Measurements from ENCODE around the gene PHLDA3.
"Not testable (repeated sequence)": the region's sequence is repeated elsewhere in the genome, so short reads cannot be mapped to it uniquely, and the experiment has no call there.

The PHLDA3 gene

DNA sequence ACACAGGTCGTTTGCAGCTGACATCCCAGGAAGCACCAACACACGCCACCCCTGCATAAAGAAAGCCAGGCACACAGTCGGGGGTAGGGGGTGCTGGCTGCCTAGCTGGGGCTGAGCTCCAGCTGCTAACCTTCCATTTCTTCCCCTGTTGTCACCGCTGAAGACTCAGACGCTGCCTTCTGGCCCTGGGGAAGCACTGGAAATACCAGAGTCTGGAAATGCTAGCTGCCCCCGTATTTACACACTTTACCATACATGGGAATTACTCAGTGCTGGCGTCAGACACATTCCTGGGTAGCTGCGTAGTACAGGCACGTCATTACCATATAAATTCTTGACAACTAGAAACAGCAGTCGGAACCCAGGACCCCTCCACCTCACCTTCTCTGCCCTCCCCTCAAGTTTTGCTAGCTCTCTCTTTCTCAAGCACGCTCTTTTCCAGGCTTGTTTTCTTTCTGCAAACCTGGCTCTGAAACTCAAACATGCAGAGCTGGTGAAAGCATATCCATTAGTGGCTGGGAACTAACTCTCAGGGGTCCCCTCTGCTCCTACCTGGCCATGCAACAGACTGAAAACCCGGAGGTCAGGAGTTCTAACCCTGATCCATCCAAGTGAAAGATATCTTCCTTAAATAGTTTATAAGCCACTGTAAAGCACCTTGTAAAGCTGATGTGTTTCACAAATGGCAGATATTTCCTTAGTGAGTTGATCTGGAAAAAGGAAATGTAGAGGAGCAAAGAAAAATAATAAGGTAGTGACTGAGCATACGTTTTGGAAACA, 34.6 kb upstream of the PHLDA3 start:
- no peak for DNase-seq (ENCODE audit: low read depth in 3 of 3)

DNA sequence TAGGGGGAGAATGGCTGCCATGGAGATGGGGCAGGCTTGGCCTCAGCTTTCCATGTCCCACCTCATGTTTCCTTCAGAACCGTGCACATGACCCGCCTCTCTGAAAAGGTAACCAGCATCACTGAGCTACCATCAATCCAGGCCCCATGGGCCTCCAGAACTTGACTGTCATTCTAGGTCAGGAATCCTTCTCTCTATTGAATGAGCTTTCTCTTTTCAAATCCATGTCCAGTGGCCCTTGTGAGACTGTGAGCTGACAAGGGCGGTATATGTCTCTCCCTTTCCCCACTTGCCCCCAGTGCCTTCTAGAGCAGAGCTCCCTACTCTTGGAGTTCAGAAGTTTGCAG, 33.5 kb upstream of the PHLDA3 start:
- DNase-seq (ENCODE audit: low read depth in 3 of 3) = no peak

DNA sequence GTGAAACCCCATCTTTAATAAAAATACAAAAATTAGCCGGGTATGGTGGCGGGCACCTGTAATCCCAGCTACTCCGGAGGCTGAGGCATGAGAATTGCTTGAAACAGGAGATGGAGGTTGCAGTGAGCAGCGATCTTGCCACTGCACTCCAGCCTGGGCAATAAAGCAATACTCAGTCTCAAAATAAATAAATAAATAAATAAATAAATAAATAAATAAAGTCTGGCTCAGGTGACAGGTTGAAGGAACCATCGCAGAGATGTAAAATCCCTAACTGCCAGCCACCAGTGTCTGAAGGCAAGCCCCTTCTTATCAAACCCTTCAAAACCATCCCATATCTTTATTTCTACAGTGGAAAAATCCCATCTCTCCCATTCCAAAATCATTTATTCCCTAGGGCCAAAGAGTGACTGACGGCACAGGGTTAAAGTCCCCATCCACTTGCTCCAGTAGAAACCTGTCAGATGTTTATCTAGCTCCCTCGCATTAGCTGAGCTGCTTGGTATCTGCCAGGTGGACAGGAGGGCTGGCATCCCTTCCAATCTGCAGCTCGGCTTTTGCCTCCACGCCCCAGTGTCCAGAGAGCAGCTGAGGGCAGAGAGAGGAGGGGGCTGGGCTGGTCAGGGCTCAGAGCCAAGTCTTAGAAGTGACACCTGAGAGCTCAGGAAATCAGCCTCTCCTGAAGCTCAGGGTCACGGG, 33.0 kb upstream of the PHLDA3 start:
- DNase-seq (ENCODE audit: low read depth in 3 of 3) = no peak

GRCh38 chr1:201501144-201501543, 32.2 kb upstream of the PHLDA3 start:
- no peak for DNase-seq (ENCODE audit: low read depth in 3 of 3)

GRCh38 chr1:201500670-201501120, 31.7 kb upstream of the PHLDA3 start:
- no peak for DNase-seq (ENCODE audit: low read depth in 3 of 3)

- DNase-seq (ENCODE audit: low read depth in 3 of 3) = no peak
These were observed 31.0 kb upstream of the PHLDA3 start for GRCh38 chr1:201499795-201500669.

- no peak for DNase-seq (ENCODE audit: low read depth in 3 of 3)
These were observed 30.2 kb upstream of the PHLDA3 start for GRCh38 chr1:201499191-201499590.

DNA sequence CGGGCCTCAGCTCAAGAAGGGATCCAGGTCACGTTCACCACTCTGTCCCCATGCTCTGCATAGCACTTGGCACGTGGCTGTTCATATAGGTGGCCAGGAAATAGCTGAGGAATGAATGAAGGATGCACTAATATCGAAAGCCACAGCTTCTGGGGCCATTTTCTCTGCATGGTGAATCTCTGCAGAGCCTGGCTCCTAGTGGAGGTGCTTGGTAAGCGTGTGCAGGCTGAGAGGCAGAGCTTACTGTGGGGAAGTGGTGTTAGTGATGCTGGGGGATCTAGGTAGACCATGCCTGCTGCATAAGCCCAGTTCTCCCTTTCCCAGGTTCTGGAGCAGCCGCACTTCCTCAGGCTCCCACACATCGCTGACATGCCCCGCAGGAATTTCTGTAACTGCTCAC, 29.6 kb upstream of the PHLDA3 start:
- DNase-seq (ENCODE audit: low read depth in 3 of 3) = no peak

DNA sequence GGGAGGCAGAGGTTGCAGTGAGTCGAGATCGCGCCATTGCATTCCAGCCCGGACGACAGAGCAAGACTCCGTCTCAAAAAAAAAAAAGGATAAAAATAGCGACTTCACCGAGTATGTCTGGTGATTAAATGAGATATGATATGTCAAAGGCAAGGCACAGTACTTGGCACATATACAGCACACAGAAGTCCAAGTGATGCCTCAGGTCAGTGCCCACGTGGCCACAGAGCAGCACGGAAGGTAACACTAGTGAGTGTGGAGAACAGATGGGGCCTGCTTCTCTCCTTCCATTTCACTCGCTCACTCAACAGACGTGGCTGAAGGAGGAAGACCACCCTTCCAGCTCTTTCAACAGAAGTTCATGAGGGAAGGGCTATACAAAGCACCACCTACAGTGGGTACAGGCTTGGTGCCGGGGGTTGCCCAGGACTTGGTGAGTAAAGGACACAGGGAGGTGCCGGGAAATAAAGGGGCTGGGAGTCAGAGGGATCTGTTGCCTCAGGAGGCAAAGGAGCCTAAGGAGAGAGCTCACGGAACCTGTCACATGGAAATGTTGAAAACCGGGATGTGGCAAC, 29.0 kb upstream of the PHLDA3 start:
- DNase-seq (ENCODE audit: low read depth in 3 of 3) = no peak

DNA sequence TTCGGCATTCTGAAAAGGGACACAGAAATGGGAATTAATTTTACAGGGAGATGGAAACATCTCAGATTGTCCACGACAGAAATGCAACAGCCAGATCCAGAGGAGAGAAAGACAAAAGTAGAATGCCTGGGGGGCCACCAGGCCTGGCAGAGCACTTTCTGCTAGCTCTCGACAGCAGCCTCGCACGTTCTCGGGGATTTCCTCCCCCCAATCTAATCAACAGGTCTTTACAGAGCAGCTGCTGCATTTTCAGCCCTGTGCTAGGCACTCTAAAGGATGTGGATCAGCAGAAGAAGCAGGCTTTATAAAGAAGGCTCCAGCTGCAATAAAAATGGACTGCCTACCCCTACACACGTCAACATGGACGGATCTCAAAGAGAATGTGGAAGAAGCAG, 27.3 kb upstream of the PHLDA3 start:
- DNase-seq (ENCODE audit: low read depth in 3 of 3) = no peak

DNA sequence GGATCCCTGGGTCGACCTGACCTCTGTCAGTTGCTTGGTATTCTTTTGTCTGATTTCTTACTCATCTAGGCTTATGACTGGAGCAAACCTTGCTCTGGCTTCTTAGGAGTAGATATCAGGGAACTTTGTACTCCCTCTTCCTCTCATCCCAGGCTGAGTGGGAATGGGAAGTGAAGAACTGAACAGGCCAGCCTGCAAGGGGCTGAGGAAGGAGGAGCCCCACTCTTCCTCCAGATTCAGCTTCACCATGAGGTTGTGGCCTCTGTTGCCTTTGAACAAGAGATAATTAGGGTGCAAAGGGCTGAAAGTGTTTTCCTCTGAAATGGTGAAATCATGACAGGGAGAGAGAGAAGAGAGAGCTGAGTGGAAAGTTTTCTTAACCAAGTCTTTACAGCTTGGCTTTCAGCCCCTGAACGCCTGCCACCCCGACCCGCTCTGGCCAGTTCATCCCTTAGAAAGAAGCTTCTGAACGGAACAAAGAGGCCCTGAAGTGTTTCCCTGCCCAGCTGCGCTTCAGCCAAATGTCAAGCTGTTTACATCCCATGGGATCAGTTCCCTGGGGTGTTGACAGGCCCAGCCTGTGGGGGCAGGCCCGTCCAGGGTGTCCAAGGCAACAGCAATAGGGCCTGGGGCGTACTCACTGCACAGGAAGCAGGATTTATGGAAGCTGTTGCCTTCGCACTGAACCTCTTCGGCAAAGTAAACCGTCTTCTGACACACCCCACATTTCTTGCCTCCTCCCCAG, 26.7 kb upstream of the PHLDA3 start:
- DNase-seq (ENCODE audit: low read depth in 3 of 3) = no peak

DNA sequence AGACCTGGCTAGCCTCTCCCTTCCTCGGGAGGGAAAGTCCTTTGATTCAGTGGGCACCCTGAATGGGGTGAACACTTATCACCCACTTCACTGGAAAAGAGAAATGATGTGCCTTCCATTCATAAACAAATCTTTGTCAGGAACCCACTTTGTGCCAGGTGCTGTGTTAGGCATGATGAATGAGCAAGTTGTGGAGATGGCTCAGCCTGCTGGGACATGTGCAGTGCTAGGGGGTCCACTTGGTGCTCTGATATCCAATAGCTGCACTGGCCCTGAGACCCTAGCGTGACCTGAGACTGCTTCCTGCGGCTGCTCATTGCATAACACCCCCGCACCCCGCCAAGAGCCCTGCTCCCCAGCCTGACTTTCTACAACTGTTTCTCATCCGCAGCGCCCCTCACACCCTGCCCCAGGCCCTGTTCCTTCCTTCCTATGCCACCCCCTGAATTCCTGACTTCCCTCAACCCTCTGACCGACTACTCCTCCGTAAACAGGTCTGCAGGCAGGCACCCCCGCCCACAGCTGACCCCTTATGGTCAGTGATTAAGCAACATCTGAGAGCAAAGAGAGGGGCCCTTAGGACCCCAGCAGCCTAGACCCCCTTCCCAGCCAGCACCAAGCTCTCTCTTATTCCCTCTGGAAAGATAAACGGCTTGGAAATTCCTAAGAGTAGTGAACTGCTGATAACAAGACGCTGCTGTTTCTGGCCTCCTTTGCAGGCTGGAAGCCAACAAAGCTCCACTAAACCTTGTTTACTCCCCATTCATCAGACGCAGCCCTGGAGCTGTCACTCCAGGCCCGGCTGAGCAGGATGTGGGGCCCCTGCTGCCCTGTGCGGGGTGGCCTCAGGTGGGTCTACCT, 25.0 kb upstream of the PHLDA3 start:
- no peak for DNase-seq (ENCODE audit: low read depth in 3 of 3)

DNA sequence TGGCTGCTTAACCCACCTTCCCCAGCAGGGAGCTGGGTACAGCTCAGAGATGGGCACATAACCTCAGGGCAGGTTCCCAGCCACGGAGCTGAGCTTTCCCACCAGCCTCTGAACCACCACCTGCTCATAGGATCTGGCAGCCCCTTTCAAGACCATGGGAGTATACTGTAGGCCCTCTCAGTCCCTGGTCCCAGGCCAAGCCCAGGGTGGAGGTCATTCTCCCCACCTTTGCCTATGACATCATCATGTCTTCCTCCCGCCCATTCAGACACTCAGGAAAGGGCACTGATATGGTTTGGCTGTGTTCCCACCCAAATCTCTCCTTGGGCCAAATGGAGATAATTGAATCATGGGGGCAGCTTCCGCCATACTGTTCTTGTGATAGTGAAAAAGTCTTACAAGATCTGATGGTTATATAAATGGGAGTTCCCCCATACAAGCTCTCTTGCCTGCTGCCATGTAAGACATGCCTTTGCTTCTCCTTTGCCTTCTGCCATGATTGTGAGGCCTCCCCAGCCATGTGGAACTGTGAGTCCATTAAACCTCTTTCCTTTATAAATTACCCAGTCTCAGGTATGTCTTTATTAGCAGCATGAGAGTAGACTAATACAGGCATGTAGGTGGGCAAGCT, 24.2 kb upstream of the PHLDA3 start:
- DNase-seq (ENCODE audit: low read depth in 3 of 3) = not testable (repeated sequence)

DNA sequence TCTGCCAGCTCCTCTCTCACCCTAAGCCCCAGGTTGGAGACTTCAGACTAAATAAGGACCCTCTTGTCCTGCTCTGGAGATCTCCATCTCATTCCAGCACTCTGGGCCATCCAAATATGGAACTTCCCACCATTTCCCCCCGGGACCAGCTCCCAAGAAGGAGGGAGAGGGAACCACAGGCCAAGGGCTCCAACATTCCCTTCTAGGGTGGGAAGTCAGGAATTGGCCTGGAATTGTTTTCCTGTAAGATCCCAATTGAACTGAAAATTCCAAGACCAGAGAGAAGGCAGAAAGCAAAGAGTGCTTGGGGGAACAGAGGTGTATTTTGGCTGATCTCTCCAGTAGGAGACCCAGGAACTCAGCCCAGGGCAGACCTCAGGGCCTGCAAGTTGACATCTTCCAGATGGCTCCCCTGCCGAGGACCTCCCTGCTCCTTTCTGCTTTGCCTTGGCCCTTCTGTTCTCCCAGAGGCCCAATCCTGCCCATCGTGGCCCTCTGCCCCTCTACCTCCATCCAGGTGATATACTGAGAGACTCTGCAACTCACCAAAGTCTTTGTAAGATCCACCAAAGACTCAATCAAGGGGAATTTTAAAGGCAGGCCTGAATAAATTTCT, 23.0 kb upstream of the PHLDA3 start:
- no peak for DNase-seq (ENCODE audit: low read depth in 3 of 3)

DNA sequence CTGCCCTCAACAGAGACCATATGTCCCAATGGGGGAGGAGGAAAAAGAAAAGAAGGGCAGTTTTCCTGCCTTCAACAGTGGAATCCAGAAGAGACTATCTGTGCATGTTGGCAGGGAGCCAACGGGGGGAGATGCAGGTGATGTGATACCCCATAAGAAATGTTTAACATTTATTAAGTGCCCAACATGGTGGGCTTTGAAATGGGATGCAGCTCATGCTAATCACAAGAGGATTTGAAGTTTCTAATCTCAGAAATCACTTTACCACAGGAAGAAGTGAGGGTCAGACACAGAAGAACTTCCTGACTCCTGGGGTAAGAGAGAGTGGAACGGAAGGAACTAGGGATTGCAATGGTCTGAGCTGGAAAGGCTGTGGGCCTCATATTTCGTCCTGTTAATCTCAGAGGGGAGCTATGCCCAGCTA, 21.7 kb upstream of the PHLDA3 start:
- DNase-seq (ENCODE audit: low read depth in 3 of 3) = no peak

GRCh38 chr1:201489643-201490261, 20.8 kb upstream of the PHLDA3 start:
- DNase-seq (ENCODE audit: low read depth in 3 of 3) = no peak

DNA sequence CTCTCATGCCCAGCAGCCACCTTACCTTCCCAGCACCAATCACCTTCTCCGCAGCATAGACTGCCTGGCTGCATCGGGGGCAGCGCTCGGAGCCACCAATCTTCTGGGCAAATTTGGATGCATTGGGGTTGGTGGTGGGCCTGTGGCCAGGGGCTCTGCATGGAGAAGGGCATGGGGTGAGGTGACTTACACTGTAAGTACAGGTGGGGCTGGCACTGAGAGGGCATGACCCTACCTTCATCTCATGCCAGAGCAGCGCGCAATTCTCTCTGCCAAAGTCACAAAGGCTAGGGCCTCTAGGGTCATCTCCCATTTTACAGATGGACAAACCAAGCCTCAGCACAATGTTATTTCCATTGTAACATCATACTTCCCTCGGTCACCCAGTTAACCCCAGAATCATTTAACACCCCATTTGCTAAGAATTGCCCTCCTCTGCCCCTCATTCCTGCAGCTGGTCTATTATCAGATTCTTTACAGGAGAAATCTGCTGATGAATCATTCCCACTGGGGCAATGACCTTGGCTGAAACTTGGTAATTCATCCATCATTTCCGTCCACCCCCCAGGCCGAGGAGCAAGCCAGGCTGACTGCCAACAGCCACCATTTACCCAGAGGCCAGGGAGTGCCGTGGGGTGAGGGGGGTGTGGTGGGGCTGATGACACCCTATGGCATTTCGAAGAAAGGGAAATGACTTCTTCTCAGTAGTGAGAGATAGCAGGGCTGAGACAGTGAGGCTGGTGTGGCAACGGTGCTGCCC, 20.0 kb upstream of the PHLDA3 start:
- no peak for DNase-seq (ENCODE audit: low read depth in 3 of 3)

GRCh38 chr1:201487742-201488141, 18.8 kb upstream of the PHLDA3 start:
- DNase-seq (ENCODE audit: low read depth in 3 of 3) = no peak

All from stimulated activated CD4-positive, alpha-beta T cell treated with anti-CD3 and anti-CD28 coated beads, TNF-alpha, amount 100 ng/mL, for 4 hours (primary cell).